C4-2B (cell line): ENCODE results near the gene CREG1.
"Not testable (repeated sequence)": the region's sequence is repeated elsewhere in the genome, so short reads cannot be mapped to it uniquely, and the experiment has no call there.

Experiments used
- H3K27ac ChIP-seq: fragments of 450-650 bp; 2 replicates; pipeline ENCODE4 v1.5.1; 2017
- CTCF ChIP-seq: fragments of 450-650 bp; conservative IDR thresholded peaks from 2 replicates; pipeline ENCODE4 v1.5.1; 2017; ENCODE audit warnings: mild to moderate bottlenecking
- ZFX ChIP-seq: fragments of 450-650 bp; IDR thresholded peaks from 2 replicates; pipeline ENCODE4 v1.6.1; 2017

The CREG1 gene

GRCh38 chr1:167578939-167579521, 25.5 kb upstream of the CREG1 start:
- TF ChIP-seq ZFX = no peak
- no peak for TF ChIP-seq CTCF
- H3K27ac ChIP-seq = no peak overlapping the region

- no peak for TF ChIP-seq CTCF
- no peak for TF ChIP-seq ZFX
- no peak overlapping the region for H3K27ac ChIP-seq
These were observed 22.1 kb upstream of the CREG1 start for GRCh38 chr1:167575649-167576048.

GRCh38 chr1:167573035-167573434, 19.5 kb upstream of the CREG1 start:
- no peak overlapping the region for H3K27ac ChIP-seq
- TF ChIP-seq CTCF = no peak
- no peak for TF ChIP-seq ZFX

GRCh38 chr1:167570712-167571111, 17.1 kb upstream of the CREG1 start:
- not testable (repeated sequence) for H3K27ac ChIP-seq

GRCh38 chr1:167567663-167568062, 14.1 kb upstream of the CREG1 start:
- H3K27ac ChIP-seq = no peak overlapping the region
- no peak for TF ChIP-seq ZFX
- TF ChIP-seq CTCF = no peak

GRCh38 chr1:167566766-167567165, 13.2 kb upstream of the CREG1 start:
- TF ChIP-seq CTCF = no peak
- TF ChIP-seq ZFX = no peak
- H3K27ac ChIP-seq = no peak overlapping the region

GRCh38 chr1:167565922-167566321, 12.4 kb upstream of the CREG1 start:
- no peak overlapping the region for H3K27ac ChIP-seq
- no peak for TF ChIP-seq CTCF
- no peak for TF ChIP-seq ZFX

- TF ChIP-seq CTCF (no peak), ZFX (no peak)
- H3K27ac ChIP-seq = no peak overlapping the region
These were observed 11.2 kb upstream of the CREG1 start for GRCh38 chr1:167564612-167565270.
